HG02852 (cell line): Measurements from ENCODE around the gene TAT.
"Not testable (repeated sequence)": the region's sequence is repeated elsewhere in the genome, so short reads cannot be mapped to it uniquely, and the experiment has no call there.

Experiments used
- ATAC-seq: cut with Tn5 transposase; IDR thresholded peaks from one replicate; pipeline ENCODE4 v1.9.1; 2021; ENCODE audit warnings: mild to moderate bottlenecking, moderate library complexity; ENCODE audit not compliant: unreplicated experiment

The TAT gene

DNA sequence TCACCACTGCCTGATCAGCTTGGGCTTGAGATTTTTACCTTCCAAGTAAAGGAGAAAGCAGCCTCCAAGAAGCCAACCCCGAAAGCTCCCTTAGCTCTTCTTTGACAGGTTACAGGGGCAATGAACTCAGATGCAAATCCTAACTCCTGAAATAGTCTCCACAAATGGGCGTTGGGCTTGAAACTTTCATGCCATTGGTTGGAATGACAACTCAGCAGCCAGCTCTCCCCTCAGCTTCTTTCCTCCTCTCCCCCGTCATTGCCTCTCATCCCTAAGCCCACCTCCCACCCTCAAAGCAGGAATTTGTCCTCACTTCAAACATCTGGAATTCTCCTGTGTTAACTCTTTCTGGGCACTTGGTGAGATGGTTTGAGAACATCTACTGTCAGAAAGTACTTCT is at the start of gene TAT:
Gene TAT (minus strand): TSS at position 122 of the 400 bp plus-strand sequence. CDS start 677 bp downstream, outside the sequence.
- ATAC-seq, result no peak

DNA sequence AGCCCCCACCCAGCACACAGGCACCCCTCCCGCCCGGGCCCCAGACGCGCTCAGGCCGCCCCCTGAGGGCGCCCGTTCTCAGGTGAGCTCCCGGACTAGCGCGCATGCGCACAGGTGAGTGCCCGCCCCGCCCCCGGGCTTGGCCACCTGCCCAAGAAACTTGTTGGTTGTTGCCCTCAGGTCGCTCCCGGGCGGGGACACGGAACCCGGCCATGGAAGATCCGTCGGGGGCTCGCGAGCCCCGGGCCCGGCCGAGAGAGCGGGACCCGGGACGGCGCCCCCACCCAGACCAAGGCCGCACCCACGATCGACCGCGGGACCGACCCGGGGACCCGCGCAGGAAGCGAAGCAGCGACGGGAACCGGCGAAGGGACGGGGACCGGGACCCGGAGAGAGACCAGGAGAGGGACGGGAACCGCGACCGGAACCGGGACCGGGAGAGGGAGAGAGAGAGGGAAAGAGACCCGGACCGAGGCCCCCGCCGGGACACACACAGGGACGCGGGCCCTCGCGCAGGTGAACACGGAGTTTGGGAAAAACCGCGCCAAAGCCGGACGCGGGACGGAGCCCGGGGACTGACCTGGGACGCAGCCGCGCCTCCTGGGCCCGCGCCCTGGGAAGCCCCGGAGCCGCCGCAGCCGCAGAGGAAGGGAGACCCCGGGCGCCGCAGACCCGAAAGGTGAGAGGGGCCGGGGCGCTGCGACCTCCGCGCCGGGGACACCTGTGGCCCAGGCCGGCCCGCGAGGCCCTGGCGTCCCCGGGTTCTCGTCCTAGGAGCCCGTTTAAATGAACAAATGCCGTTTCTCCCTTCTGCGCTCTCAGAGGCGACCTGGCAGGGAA is 49.3 kb upstream of the TAT start, which contains the start of gene MARVELD3:
Gene MARVELD3 (plus strand): TSS at position 167 of the 840 bp plus-strand sequence. CDS start 46 bp downstream, at position 213.
- no peak for ATAC-seq

DNA sequence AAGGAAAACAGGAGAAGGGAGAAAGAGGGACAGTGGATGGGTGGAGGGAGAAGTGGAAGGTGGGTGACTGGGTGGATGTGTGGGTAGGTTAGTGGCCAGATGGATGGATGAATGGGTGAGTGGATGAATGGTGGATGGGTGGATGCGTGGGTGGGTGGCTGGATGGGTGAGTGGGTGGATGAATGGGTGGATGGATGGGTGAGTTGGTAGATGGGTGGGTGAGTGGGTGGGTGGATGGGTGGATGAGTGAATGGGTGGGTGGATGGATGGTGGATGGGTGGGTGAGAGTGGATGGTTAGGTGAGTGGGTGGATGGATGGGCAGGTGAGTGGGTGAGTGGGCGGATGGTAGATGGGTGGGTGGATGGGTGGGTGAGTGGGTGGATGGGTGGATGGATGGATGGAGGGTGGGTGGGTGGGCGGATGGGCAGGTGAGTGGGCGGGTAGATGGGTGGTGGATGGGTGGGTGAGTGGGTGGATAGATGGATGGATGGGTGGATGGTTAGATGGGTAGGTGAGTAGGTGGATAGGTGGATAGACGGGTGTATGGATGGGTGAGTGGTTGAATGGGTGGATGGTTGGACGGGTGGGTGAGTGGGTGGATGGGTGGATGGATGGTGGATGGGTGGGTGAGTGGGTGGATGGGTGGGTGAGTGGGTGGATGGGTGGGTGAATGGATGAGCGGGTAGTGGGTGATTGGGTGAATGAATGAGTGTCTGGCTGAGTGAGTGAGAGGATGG is 48.4 kb upstream of the TAT start:
- no peak for ATAC-seq

DNA sequence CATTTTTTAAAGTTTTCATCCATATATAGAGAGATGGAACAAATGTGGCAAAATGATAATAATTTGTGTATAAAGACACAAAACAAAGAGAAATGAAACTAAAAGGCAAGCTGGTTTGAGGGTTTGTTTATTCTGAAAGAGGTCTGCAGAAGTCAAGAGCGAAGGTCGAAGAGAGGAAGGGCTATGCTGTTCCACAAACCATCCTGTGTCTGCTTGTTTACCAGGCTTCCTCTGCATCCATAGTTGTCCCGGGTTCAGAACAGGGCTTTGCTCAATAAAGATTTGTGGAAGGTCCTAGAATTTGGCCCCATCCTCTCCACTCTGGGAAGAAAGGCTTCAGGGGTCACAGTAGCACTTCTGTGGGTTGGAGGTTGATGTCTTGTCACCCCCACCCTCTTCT is 46.7 kb upstream of the TAT start:
- ATAC-seq, result no peak

DNA sequence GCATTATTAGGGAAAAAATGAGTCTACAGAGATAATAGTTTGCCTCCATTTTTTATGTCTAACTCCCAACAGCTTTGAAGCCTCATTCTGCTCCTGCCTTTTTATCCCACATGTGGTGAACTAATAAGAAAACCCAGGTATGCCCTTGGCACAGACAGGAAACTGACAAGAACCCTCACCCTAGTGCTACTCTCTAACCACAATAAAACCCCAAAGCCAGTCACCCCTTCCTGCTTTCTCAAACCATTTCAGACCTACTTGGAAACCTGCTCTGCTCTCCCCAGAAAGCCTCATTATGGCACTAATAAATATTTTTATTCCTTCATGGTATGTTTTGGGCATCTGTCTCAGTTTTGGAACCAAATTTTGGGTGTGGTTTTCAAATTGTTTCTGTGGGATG is 45.2 kb upstream of the TAT start:
- no peak for ATAC-seq

DNA sequence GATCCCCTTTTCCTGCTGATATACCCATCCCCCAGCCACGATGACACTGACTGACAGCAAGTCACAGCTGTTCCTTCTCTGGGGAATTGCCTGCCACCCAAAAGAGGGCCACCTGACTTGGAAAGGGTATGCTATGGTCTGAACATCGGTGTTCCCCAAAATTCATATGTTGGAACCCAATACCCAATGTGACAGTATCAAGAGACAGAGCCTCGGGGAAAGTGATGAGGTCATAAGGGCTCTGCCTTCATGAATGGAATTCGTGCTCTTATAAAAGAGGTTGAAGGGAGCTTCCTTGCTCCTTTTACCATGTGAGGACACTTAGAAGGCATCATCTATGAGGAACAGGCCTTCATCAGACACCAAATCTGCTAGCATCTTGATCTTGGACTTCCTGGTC is 41.5 kb upstream of the TAT start:
- ATAC-seq, result no peak

DNA sequence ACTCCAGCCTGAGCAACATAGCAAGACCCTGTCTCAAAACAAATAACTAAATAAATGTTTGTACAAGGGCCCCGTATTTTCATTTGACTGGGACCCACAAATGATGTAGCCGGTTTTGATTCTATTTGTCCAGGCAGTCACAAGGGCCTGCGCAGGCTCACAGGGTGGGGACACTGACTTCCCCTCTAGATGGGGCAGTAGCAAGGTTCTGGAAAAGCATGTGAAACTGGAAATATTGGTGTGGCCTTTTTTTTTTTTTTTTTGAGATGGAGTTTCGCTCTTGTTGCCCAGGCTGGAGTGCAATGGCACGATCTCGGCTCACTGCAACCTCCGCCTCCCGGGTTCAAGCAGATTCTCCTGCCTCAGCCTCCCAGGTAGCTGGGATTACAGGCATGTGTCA is 38.1 kb upstream of the TAT start:
- not testable (repeated sequence) for ATAC-seq

DNA sequence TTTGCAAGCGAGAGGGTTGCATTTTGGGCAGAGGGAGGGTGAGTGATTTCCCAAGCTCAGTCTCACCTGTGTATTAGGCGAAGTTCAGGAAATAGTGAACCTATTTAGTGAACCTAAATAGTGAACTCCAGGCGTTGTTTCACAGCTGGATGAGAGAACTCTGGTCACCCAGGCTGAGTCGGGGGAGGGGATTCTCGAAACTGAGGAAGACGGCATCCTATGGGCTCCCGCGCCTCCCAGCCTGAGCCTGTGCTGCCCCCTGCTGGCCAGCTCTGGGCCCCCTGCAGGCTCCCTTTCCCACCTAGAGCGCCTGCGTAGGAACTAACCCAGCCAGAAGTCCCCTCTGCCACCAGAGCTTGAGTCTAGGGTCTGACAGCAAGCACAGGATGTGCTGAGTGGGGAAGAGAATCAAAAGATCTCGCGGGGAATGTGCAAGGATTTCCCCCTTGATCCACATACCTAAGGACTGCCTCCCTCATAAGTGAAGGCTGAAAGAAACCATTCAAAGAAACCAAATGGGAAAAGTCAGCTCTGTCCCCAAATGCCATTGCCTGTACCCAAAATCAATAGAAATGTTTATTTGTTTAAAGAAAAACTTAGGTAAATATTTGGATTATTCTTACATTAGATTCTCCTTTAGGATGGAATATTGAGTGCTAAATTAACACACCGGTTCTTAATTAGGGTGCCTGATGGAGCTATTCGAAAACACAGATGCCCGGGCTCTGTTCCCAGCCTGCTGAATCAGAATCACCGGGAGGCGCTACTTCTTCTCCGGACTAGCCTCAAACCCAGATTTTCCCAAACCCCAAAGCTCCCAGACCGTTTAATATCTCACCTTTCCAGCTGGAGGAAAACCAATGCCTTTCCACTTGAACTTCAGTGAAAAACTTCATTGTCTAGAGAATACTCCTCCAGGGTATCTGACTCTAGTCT is 34.3 kb upstream of the TAT start:
- ATAC-seq, result peak; percentile 37

DNA sequence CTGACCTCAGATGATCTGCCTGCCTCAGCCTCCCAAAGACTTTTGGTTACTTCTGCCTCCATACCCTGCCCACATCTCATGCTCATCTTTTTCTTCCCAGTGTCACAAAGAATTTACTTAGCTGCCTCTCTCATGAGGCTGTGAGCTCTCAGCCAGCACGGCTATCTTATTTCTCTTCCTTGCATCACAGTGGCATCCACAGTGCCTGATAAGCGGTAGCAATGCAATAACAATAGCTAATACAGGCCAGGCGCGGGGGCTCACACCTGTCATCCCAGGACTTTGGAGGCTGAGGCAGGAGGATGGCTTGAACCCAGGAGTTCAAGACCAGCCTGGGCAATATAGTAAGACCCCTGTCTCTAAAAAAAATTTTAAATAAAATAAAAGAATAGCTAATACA is 33.6 kb upstream of the TAT start:
- no peak for ATAC-seq

DNA sequence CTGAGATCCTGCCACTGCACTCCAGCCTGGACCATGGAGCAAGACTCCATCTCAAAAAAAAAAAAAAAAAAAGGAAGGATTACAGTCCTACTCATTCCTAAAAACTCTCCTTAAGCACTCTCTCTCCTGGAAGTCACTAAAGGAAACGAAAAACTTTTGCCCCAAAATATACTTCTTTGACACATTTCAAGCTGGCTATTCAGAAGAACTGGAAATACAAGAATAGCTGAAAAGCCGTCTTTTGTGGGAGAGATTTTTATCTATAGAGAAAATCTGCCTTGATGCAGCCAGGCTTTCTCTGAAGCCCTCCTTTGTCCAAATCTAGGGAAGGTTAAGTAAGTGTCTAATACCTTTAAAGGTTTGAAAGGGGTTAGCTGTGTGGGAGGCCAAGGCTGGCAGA is 32.2 kb upstream of the TAT start:
- ATAC-seq, result no peak

DNA sequence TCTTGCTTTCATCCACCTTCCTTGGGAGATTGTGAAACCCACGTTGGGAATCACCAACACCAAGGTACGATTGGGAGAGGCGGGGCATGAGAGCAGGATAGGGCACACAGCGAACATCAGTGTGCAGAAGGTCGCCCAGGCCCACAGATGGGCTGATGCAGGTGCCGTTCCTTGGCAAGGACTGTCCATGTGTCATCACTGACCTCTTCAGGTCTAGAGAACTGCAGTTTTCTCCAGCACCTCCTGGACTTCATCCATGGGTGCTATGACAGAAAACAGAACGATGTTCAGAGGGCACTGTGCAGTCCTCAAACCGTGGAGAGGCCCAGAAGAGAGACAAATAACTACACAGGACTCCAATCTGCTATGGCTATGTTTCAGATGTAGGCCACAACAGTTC is 23.9 kb upstream of the TAT start:
- ATAC-seq, result no peak

DNA sequence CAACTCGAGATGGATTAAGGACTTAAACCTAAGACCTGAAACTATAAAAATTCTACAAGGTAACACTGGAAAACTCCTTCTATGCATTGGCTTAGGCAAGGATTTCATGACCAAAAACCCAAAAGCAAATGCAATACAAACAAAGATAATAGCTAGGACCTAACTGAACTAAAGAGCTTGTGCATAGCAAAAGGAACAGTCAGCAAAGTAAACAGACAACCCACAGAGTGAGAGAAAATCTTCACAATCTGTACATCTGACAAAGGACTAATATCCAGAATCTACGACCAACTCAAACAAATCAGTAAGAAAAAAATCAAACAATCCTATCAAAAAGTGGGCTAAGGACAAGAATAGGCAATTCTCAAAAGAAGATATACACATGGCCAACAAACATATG is 21.5 kb upstream of the TAT start:
- ATAC-seq, result not testable (repeated sequence)

DNA sequence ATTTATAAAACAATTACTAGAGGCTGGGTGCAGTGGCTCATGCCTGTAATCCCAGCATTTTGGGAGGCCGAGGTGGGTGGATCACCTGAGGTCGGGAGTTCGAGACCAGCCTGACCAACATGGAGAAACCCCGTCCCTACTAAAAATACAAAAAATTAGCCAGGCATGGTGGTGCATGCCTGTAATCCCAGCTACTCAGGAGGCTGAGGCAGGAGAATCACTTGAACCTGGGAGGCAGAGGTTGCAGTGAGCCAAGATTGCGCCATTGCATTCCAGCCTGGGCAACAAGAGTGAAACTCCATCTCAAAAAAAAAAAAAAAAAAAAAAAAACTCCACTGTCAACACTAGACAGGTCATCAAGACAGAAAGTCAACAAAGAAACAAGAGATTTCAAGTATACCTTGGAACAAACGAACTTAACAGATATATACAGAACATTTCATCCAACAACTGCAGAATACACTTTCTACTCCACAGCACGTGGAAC is 18.5 kb upstream of the TAT start:
- not testable (repeated sequence) for ATAC-seq

DNA sequence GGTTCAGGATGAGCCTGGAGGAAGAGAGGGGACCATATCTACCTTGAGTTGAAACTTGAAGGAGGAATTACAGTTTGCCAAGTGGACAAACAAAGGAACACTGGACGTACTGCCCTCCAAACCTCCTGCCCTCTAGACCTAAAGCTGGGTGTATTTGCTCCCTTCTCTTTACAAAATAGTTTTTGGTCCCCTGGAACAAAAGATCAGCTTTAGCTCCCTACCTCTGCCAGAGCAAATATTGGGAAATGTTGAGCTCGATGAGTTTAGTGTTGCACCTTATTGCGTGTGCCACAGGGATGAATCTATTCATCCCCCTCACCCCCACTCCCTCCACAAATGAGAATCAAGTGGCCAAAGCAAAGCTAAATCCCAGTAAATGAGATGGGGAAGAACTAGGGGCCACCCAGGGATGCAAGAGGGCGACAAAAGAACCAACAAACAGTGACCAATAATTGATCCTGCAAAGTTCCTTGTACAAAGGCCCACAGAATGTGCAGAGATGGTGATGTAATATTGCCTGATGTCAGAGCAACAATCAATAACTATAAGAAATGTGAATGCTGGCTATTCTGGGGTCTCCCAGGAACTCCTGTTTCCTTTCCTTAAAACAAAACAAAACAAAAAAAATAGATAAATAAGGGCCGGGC is 17.2 kb upstream of the TAT start:
- no peak for ATAC-seq

DNA sequence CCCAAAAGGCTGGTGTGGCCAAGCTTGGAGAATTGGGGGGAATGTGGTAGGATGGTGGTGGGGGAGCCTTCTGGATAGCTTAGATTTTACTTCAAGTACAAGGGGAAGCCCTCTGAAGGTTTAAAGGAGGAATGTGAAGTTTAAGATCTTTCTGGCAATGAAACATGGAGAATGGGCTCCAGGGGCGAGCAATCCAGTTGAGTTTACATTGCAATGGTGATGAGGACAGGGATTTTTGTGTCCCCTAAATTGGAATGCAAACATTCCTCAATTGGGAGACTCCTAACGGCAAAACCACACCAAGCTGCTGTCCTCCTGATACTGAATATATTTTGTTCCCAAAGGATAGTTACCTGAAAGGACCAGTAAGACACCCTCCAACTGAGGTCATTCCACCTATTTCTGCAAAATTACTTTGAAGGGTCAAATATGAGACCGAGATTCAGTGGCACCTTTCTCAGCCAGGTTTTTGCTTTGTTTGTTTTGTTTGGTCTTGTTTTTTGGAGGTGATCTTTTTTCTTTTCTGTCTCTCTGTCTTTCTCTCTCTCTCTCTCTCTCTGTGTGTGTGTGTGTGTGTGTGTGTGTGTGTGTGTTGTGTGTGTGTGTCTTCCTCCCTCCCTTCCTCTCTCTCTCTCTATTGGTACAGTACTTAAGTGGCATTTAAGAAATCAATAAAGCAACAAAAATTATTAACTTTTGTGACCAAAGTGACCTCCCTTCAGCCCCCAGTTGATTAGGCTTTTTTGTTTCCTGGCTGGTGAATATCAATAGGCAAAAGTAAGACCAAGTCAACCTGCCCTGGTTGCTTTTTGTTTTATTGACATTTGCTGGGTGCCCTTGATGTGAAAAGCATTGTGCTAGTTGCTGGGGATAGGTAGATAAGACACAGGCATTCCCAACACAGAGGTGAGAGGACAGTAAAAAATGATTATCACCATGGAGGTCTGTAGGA is 16.4 kb upstream of the TAT start:
- ATAC-seq, result no peak

DNA sequence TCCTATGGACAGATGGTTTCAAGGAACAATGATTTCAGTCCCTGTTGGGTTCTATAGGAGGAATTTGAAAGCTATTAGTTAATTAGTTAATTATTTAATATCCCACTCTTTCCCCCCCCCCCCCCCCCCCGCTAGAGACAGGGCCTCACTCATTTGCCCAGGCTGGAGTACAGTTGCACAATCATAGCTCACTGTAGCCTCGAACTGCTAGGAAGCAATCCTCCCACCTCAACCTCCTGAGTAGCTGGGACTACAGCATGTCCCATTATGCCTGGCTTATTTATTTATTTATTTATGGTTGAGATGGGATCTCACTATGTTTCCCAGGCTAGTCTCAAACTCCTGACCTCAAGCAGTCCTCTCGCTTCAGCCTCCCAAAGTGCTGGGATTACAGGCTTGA is 15.0 kb upstream of the TAT start:
- ATAC-seq, result no peak

DNA sequence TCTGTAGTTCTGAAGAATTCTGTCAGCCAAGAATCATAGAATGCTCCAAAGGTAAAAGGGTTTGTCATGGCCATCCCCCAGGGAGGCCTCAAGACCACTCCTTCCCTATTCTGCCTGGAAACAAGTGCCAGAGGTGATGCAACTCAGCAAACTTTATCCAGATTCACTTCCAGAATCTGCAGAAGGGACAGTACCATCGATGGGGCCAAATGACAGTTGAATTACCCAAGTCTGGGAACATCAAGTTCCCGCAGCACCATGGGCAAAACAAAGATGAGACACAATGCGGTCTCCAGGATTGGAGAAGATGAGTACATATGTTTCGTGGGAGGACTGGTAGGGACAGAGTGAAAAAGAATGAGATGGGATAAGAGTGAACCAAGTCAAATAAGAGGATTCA is 13.7 kb upstream of the TAT start:
- ATAC-seq, result no peak

DNA sequence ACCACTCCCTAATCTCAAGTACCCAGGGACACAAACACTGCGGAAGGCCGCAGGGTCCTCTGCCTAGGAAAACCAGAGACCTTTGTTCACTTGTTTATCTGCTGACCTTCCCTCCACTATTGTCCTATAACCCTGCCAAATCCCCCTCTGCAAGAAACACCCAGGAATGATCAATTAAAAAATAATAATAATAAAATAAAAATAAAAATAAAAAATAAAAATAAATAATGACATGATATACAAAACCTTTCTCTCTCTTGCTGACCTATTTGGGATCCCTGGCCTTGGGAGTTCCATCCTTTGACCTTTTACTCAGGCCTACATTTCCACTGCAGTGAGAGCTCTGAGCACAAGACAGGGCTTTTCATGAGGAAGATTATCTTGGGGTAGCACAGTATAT is 13.2 kb upstream of the TAT start:
- not testable (repeated sequence) for ATAC-seq

DNA sequence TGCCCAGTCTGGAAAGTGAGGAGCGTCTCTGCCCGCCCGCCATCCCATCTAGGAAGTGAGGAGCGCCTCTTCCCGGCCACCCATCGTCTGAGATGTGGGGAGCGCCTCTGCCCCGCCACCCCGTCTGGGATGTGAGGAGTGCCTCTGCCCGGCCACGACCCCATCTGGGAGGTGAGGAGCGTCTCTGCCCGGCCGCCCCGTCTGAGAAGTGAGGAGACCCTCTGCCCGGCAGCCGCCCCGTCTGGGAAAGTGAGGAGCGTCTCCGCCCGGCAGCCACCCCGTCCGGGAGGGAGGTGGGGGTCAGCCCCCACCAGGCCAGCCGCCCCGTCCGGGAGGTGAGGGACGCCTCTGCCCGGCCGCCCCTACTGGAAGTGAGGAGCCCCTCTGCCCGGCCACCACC is 12.4 kb upstream of the TAT start:
- not testable (repeated sequence) for ATAC-seq
